Fibroblast of lung (primary cell): Measurements from ENCODE around the gene KRAS.

Source experiments
- EZH2 ChIP-seq: IDR thresholded peaks from 2 replicates; pipeline ENCODE4 v1.5.1; 2012; ENCODE audit warnings: low read length, control low read depth, mild to moderate bottlenecking; ENCODE audit errors: missing control alignments
- TF ChIP-seq, protein P1 (sequence below), 2 donors: IDR thresholded peaks in 1 of 2; conservative IDR thresholded peaks in 1 of 2; 1 replicate in 1 of 2; 2 replicates in 1 of 2; pipeline ENCODE4 v1.5.1; 2011 to 2012; ENCODE audit warnings: low read length in 2 of 2, control low read depth in 1 of 2, inconsistent platforms in 1 of 2, low read depth in 1 of 2, mild to moderate bottlenecking in 1 of 2

GRCh38 chr12:25197608-25198007 is 53.1 kb downstream of the KRAS start:
- TF ChIP-seq, protein P1, sequence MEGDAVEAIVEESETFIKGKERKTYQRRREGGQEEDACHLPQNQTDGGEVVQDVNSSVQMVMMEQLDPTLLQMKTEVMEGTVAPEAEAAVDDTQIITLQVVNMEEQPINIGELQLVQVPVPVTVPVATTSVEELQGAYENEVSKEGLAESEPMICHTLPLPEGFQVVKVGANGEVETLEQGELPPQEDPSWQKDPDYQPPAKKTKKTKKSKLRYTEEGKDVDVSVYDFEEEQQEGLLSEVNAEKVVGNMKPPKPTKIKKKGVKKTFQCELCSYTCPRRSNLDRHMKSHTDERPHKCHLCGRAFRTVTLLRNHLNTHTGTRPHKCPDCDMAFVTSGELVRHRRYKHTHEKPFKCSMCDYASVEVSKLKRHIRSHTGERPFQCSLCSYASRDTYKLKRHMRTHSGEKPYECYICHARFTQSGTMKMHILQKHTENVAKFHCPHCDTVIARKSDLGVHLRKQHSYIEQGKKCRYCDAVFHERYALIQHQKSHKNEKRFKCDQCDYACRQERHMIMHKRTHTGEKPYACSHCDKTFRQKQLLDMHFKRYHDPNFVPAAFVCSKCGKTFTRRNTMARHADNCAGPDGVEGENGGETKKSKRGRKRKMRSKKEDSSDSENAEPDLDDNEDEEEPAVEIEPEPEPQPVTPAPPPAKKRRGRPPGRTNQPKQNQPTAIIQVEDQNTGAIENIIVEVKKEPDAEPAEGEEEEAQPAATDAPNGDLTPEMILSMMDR (conservative IDR thresholded peaks at IDR 0.05 in 1 of 2, IDR thresholded peaks at IDR 0.05 in 1 of 2; ENCODE audit: low read depth in 1 of 2, low read length in 2 of 2), result no peak
- TF ChIP-seq EZH2, result no peak
